ENCODE data around the gene ERG.

DNA sequence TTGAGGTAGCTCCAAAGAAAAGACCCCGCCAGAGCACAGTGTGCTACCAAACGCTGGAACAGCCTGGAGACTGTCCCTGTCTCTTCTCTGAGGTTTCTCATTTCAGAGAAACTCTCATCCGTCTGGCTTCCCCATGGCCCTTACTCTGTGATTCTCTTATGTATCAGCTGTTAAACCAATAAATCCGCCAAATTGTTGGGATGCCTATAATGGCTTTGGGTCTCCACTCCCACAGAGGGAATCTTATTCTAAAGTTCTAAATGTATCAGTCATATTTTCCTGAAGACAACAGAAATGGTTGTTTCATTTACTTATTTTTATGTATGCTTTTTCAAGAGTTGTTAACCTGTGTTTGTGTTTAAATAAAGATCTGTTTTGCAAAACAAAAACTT lies 4.0 kb downstream of the ERG start:
- TF ChIP-seq, protein P1, sequence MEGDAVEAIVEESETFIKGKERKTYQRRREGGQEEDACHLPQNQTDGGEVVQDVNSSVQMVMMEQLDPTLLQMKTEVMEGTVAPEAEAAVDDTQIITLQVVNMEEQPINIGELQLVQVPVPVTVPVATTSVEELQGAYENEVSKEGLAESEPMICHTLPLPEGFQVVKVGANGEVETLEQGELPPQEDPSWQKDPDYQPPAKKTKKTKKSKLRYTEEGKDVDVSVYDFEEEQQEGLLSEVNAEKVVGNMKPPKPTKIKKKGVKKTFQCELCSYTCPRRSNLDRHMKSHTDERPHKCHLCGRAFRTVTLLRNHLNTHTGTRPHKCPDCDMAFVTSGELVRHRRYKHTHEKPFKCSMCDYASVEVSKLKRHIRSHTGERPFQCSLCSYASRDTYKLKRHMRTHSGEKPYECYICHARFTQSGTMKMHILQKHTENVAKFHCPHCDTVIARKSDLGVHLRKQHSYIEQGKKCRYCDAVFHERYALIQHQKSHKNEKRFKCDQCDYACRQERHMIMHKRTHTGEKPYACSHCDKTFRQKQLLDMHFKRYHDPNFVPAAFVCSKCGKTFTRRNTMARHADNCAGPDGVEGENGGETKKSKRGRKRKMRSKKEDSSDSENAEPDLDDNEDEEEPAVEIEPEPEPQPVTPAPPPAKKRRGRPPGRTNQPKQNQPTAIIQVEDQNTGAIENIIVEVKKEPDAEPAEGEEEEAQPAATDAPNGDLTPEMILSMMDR (IDR thresholded peaks at IDR 0.05), result no peak
- TF ChIP-seq POLR2A (IDR thresholded peaks at IDR 0.05), result no peak
